ENCODE results near the gene SLC10A4.

SLC10A4 gene

DNA sequence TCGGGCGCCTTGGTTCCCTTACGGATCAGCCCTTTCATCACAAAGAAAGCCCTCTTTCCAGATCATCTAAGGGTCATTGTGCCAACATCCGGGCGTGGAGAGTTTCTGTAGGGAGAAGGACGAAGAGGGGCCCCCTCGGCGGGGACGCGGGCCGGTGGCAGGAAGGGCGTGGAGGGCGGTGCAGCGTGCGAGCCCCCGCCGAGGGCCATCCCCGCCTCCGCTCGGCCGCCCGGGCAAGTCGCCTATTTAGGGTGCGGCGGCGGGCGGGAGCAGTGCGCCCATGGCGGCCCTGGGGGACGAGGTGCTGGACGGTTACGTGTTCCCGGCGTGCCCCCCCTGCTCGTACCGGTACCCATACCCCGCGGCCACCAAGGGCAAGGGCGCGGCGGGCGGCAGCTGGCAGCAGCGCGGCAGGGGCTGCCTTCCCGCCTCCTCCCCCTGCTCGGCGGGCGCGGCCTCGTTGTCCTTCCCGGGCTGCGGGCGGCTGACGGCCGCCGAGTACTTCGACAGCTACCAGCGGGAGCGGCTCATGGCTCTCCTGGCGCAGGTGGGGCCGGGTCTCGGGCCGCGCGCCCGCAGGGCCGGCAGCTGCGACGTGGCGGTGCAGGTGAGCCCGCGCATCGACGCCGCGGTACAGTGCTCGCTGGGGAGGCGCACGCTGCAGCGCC is 7.0 kb downstream of the SLC10A4 start, which contains the start of gene ZAR1:
Gene ZAR1 (plus strand): TSS at position 241 of the 668 bp plus-strand sequence. CDS start 40 bp downstream, at position 281.
- no peak for DNase-seq (ENCODE audit: low spot score)

DNA sequence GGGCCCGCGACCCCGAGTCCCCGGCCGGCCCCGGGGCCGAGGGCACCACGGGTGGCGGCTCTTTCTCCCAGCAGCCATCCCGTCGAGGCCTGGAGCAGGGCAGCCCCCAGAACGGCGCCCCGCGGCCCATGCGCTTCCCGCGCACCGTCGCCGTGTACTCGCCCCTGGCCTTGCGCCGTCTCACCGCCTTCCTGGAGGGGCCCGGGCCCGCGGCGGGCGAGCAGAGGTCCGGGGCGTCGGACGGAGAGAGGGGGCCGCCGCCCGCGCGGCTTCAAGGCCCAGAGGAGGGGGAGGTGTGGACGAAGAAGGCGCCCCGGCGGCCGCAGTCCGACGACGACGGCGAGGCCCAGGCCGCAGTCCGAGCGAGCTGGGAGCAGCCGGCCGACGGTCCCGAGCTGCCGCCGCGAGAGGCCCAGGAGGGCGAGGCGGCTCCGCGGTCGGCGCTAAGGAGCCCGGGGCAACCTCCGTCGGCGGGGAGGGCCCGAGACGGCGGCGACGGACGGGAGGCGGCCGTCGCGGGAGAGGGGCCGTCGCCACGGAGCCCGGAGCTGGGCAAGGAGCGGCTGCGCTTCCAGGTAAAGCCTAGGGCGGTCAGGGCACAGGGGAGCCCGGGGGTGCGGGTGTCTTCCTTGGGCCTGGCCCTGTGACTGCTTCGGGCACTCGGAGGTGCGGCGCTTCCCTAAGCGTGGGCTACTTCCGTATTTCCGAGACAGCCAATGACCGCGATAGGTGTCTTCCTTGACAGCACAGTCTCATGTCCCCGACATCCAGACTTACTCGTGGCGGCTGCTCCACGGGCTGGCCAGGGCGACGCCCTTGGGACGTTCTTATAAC is 7.8 kb downstream of the SLC10A4 start:
- no peak for DNase-seq (ENCODE audit: low spot score)

DNA sequence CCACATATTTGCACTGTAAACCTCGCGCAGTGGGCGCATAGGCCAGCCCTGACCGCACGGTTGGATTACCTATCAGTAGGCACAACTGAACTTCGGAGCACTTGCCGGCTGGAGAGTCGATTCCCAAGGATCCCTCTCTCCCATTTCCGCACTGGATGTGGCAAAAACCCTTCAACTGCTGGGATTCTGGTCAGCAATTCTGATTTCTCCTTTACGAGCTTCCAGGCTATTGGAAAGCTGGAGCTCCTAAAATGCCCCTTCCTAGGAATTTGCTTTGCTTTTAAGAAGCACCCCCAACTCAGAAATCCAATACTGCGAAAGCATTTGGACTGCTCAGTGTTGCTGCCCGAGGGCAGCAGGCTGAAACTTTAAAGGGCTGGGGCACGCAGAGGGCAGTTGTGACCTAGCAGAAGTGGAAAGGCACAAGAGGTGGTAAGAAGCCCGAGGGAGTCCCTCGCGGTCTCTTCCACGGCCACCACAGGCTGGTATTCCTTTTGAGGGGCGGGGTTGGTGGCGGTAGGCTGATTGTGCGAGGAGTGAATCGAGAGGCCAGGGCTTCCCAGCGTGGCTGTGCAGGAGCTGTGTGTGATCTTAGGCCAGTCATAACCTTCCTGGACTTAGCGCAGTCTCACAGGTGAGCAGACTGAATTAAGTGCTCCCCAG is 8.5 kb downstream of the SLC10A4 start:
- no peak for DNase-seq (ENCODE audit: low spot score)

DNA sequence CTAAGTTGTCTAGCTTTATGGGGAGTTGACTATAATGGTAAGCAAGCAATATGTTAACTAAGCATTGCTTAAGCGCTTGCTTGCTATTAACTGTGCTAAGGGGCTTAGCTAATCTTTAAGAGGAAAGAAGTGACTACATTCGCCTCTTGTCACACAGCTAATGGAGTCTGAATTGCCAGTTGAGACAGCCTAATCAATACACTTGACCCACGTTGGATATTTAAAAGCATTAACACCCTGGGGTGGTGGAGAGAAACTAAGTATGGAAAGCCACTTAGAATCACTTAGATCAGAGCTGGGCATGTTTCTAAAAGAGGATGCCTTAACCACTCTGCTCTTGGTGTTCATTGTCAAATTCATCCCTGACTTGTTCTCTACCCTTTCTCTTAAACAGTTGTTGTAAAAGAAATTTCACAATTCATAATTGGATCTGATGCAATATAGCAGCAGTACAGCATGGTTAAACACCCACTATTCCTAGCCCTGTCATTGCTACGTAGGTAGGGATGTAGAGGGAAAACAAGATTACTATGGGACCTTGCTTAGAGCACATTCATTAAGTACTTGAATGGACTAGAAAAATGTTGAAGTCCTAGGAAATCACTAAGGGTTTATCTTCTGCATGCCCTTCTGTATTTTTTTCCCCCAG is 10.4 kb downstream of the SLC10A4 start:
- no peak for DNase-seq (ENCODE audit: low spot score)

DNA sequence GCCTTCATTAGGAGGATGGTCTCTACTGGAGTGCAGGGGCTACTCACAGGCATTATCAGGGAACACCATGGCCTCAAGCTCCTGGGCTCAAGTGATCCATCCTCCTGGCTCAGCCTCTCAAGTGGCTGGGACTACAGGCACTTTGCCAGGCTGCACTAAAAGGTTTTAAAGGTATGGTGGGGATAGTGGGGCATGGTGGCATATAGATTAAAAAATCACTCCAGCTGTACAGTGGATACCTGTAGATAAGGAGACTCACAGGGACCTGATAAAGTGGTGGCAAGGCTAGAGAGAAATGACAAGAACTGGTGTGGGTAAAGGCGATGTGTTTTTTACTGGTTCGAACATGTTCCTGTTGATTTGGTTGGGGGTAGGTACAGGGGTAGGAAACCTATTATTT is 12.8 kb downstream of the SLC10A4 start:
- DNase-seq (ENCODE audit: low spot score) = peak; percentile 51

DNA sequence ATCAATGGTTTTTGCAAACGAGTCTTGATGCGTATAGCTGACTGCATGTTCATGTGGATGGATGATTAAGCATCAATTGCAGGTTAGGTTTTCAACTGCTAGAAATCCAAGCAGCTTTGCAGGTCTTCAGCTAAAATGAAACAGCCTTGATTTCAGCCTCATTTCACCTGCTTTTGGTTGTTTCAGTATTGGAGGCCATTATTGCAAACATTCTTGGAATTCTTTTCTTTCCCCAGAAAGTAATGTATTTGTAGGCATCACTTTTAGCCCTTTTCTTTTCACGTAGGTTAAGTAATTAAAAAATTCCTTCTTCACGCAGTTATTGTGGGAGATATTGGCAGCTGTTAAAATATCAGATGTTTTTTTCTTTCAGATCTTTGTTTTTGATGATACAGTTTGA is 15.8 kb downstream of the SLC10A4 start:
- DNase-seq (ENCODE audit: low spot score) = no peak

DNA sequence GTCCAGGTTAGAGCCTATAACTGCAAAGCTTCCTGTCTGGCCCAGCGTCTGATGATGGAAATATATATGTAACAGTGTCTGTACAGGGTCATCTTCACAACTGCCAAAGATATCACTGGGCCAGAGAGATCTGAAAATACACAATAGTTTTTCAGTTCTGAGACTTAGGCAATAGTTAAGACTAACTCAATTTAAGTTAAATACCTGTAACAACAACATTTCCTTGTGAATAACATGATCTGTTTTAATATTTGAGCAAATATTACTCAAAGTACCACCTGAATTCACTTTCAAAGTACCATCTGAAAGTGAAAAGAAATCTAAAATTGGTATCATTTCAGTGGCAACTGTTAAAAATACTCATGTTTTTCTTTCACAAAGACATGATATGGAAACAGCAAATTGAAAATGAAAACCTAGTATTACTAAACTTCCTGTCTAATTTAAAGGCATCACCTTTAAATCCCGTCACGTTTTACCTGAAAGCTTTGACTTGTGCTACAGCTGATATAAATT is 16.5 kb downstream of the SLC10A4 start:
- no peak for DNase-seq (ENCODE audit: low spot score)

DNA sequence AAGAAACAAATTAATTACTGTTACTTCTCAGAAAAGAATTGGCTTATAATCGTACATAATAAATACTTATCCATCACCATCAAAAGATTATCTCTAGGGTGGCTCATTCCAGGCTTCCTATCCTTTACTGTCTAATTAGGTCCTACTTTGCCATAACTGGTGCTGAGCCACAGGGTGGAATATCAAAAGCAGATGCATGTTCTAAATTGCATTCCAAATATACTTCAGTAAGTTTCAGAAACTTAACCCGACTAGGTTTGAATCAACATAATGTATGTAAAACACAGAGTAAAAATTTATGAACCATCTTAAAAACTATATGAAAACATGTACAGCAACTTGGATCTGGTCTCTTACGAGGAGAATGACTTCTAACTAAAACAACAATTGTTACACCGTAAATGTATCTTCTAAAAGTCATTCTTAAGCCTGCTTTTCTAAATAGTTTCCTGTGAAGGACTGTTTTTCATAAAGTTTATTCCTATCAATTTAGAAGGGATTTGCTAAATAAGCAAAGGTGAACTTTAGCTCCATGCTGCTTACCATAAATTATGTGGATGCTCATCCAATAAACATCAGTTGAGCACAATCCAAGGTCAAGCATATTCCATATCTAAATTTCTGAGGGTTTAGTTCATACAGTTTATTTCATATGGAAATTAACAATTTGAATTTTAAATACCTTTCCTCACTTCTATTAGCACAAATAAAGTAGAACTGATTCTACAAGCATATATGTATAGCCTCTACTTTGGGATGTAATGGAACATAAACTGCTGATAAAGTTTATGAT is 20.3 kb downstream of the SLC10A4 start:
- DNase-seq (ENCODE audit: low spot score) = no peak

DNA sequence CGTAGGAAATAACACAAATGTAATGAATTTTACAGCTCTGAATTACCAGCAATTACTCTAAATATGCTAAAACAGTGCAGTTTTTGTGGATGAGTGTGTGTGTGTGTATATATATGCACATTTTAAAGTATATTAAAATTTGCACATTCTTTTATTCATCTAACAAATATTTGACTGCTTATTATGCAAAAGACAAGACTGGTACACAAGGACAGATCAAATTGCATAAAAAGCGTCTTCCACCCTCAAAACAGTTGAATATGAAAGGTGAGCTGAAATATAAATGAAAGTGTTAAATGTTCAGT is 20.8 kb downstream of the SLC10A4 start:
- no peak for DNase-seq (ENCODE audit: low spot score)

DNA sequence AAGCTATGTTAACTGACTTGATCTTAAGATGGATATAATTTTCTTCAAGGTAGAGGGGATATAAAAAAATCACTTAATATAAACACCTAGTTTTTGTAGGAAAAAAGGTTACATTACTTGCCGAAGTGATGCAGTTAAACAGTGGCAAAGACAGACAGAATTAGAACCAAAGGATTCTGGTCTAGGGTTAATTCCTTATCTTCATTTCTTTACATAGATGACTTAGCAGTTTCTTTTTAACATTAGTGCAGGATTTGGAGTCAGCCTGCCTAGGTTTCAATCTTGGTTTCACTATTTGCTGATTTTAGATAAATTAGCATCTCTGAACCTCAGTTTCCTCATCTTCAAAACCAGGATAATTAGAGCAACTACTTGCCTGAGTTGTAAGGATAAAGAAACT is 21.2 kb downstream of the SLC10A4 start:
- peak; percentile 41 for DNase-seq (ENCODE audit: low spot score)

DNA sequence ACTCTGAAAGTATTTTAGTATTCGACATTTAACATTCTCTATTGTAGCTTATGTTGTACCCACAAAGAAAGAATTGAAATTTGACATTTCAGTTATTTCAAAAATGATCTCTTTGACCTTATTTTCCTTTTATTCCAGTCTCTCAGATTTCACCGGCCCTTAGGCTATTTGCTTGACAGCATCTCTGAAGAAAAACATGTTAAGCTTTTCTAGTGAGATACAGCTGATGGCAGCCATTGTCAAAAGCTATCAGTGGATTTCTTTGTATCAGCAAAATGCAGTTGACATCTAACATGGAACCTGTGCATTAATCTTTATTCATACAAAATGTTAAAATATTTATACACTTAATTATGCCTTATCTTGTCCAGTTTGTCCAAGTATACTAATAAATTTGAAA is 23.6 kb downstream of the SLC10A4 start:
- no peak for DNase-seq (ENCODE audit: low spot score)

DNA sequence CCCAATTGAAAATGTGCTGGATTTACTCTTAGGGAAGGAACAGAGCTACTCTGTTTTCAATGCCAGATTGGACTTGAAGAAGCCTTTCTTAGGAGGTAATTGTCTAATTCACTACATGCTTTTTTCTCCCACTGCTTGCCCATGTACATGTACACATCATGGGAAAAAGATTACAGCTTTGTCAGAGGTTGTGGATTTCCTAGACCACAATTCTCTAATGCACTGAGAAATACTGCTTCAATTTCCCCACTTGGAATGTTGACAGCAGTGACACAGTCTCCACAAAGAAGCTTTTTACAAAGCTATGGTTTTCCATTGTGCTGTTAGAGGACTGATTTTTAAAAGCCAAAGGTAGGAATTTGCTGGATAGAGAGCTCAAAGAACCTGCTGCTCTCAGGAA is 26.4 kb downstream of the SLC10A4 start:
- no peak for DNase-seq (ENCODE audit: low spot score)

DNA sequence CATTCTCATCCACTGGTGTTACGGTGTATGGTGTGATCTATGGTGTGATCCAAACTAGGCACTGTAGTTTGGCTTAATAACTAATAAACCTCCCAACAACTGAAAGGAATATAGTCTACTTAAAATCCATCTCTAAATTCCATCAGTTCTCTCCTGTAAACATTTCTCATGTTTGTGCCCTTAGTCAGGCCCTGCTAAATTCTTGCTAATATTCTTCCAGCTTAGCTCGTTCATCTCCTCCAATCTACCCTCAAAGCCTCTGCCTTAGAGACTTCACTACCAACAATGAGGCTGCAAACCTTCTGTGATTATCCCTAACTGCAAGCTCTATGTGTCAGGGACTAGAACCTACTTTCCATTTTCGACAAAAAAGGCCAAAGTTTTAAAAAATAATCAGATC is 35.0 kb downstream of the SLC10A4 start:
- no peak for DNase-seq (ENCODE audit: low spot score)

DNA sequence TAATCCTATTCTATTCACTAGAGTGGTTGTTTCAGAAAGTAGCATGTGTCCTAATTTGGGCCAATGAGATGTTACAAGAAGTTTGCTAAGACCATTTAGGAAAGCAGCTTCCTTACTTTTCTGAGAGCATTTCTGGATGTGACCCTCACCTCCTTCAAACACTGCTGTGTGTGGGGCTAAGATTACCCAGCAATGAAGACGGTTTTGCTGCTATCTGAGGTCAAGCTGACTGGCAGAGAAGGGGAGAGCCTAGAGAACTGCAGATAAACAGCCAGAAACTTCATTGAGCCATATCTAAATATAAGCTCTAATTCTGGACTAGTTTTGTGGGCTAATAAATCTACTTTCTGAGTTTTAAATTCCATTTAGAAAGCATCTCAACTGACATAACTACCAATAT is 43.3 kb downstream of the SLC10A4 start:
- DNase-seq (ENCODE audit: low spot score) = no peak

DNA sequence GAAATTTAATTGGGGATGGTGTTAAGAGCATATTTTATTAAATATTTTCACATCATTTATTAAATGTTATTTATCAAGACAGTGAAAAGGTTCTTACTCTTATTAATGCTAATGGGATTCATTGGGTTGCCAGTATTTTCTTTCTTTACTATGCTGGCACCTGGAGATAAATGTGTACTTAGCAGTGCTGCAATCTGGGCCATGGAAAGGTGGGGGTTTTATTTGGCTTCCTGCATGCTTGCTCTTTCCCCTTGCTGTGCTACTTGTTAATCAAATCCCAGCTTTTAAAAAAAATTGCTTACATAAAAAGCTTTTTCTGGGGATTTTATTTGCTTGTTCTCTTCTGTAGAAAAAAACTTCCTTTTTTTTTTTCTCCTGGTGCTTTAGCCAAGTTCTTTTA is 55.2 kb downstream of the SLC10A4 start:
- DNase-seq (ENCODE audit: low spot score) = no peak

Data from hematopoietic multipotent progenitor cell treated with erythropoietin and hydrocortisone succinate and interleukin-3 and kit ligand, for 15 days (in vitro differentiated cells).